H9 (cell line): ENCODE measurements around the gene DNER. TPM values are rescaled to one million over a fixed set of nuclear protein-coding genes. Genes with fewer than 3 reads are reported as not detected.

ENCODE experiments used
- DNase-seq: peaks from one replicate; pipeline ENCODE4 v3.0.0-alpha.2; 2017
- H2AFZ ChIP-seq: one replicate; pipeline ENCODE4 v1.6.1; 2013; ENCODE audit warnings: mild to moderate bottlenecking, low read length, control low read depth, moderate library complexity
- H2AK5ac ChIP-seq: 2 replicates; pipeline ENCODE4 v1.6.1; 2013; ENCODE audit warnings: low read length, control low read depth, mixed read lengths; ENCODE audit not compliant: insufficient read length
- H2BK120ac ChIP-seq: one replicate; pipeline ENCODE4 v1.6.1; 2013; ENCODE audit warnings: low read depth, mild to moderate bottlenecking, low read length, control low read depth, inconsistent platforms; ENCODE audit not compliant: poor library complexity, severe bottlenecking
- H2BK12ac ChIP-seq: 2 replicates; pipeline ENCODE4 v1.6.1; 2013; ENCODE audit warnings: low read length, control low read depth, mixed read lengths, low read depth; ENCODE audit not compliant: insufficient read length
- H2BK15ac ChIP-seq: 2 replicates; pipeline ENCODE4 v1.6.1; 2013; ENCODE audit warnings: low read depth, low read length, control low read depth
- H2BK20ac ChIP-seq: one replicate; pipeline ENCODE4 v1.6.1; 2013; ENCODE audit warnings: low read depth, mild to moderate bottlenecking, low read length, control low read depth, inconsistent platforms; ENCODE audit not compliant: poor library complexity, severe bottlenecking
- H2BK5ac ChIP-seq: 2 replicates; pipeline ENCODE4 v1.6.1; 2013; ENCODE audit warnings: low read length, control low read depth, mixed read lengths; ENCODE audit not compliant: insufficient read length
- H3K14ac ChIP-seq: 2 replicates; pipeline ENCODE4 v1.6.1; 2013; ENCODE audit warnings: low read length, control low read depth; ENCODE audit not compliant: insufficient read depth
- H3K18ac ChIP-seq: 2 replicates; pipeline ENCODE4 v1.6.1; 2013; ENCODE audit warnings: low read depth, mild to moderate bottlenecking, mixed read lengths, low read length, control low read depth; ENCODE audit not compliant: insufficient read length
- H3K23ac ChIP-seq: 2 replicates; pipeline ENCODE4 v1.6.1; 2013; ENCODE audit warnings: low read length, control low read depth, mixed read lengths, low read depth; ENCODE audit not compliant: insufficient read length
- H3K23me2 ChIP-seq: 2 replicates; pipeline ENCODE4 v1.6.1; 2013; ENCODE audit warnings: low read depth, mild to moderate bottlenecking, mixed read lengths, low read length, control low read depth; ENCODE audit not compliant: insufficient read length, poor library complexity, severe bottlenecking
- H3K27ac ChIP-seq: 2 replicates; pipeline ENCODE4 v1.5.1; 2013; ENCODE audit warnings: low read length, control low read depth, mixed read lengths, low read depth; ENCODE audit not compliant: insufficient read length
- H3K27me3 ChIP-seq: 2 replicates; pipeline ENCODE4 v1.6.1; 2013; ENCODE audit warnings: low read length, control low read depth, inconsistent platforms; ENCODE audit not compliant: insufficient read depth
- H3K4ac ChIP-seq: 2 replicates; pipeline ENCODE4 v1.6.1; 2013; ENCODE audit warnings: low read depth, mild to moderate bottlenecking, control low read depth, inconsistent platforms, low read length, moderate library complexity
- H3K4me1 ChIP-seq: 2 replicates; pipeline ENCODE4 v1.6.1; 2013; ENCODE audit warnings: low read length, control low read depth, inconsistent platforms; ENCODE audit not compliant: insufficient read depth
- H3K4me2 ChIP-seq: 2 replicates; pipeline ENCODE4 v1.6.1; 2013; ENCODE audit warnings: low read length, control low read depth, mixed read lengths; ENCODE audit not compliant: insufficient read length, insufficient read depth
- H3K56ac ChIP-seq: 2 replicates; pipeline ENCODE4 v1.6.1; 2013; ENCODE audit warnings: low read depth, mild to moderate bottlenecking, mixed read lengths, low read length, control low read depth; ENCODE audit not compliant: insufficient read length
- H3K79me1 ChIP-seq: 2 replicates; pipeline ENCODE4 v1.6.1; 2013; ENCODE audit warnings: low read depth, mild to moderate bottlenecking, moderate library complexity, low read length, control low read depth, inconsistent platforms; ENCODE audit not compliant: insufficient read depth, poor library complexity, severe bottlenecking
- H3K79me2 ChIP-seq: 2 replicates; pipeline ENCODE4 v1.6.1; 2013; ENCODE audit warnings: low read length, control low read depth, inconsistent platforms; ENCODE audit not compliant: insufficient read depth
- H3K9ac ChIP-seq: 2 replicates; pipeline ENCODE4 v1.6.1; 2013; ENCODE audit warnings: low read length, control low read depth, mixed read lengths; ENCODE audit not compliant: insufficient read length; ENCODE audit errors: extremely low read depth
- H3K9me3 ChIP-seq: one replicate; pipeline ENCODE4 v1.6.1; 2013; ENCODE audit warnings: low read depth, low read length, inconsistent platforms; ENCODE audit not compliant: control insufficient read depth
- H3T11ph ChIP-seq: one replicate; pipeline ENCODE4 v1.6.1; 2013; ENCODE audit warnings: mild to moderate bottlenecking, low read length, control low read depth, inconsistent platforms
- H4K20me1 ChIP-seq: one replicate; pipeline ENCODE4 v1.6.1; 2013; ENCODE audit not compliant: control insufficient read depth, insufficient read length, insufficient read depth
- H4K5ac ChIP-seq: 2 replicates; pipeline ENCODE4 v1.6.1; 2013; ENCODE audit warnings: low read depth, mild to moderate bottlenecking, mixed read lengths, low read length, control low read depth; ENCODE audit not compliant: insufficient read length
- H4K8ac ChIP-seq: replicated peaks from 2 replicates; pipeline ENCODE4 v1.6.1; 2013; ENCODE audit warnings: low read length, control low read depth, mixed read lengths, low read depth; ENCODE audit not compliant: insufficient read length
- H4K91ac ChIP-seq: 2 replicates; pipeline ENCODE4 v1.6.1; 2013; ENCODE audit warnings: low read depth, mild to moderate bottlenecking, moderate library complexity, mixed read lengths, low read length, control low read depth; ENCODE audit not compliant: insufficient read length
- H3K27ac Mint-ChIP-seq, 3 experiments: 2 replicates in 2 of 3; 3 replicates in 1 of 3; pipeline ENCODE4 v1.8.0; 2020 to 2021; ENCODE audit warnings: mixed read lengths in 3 of 3, mild to moderate bottlenecking in 1 of 3, moderate library complexity in 1 of 3
- H3K27me3 Mint-ChIP-seq: 2 replicates; pipeline ENCODE4 v1.8.0; 2021; ENCODE audit warnings: low read depth, mild to moderate bottlenecking, moderate library complexity, mixed read lengths
- H3K36me3 Mint-ChIP-seq, 3 experiments: 2 replicates in 2 of 3; 3 replicates in 1 of 3; pipeline ENCODE4 v1.8.0; 2020 to 2021; ENCODE audit warnings: low read depth in 3 of 3, mixed read lengths in 3 of 3; ENCODE audit not compliant: insufficient read depth in 1 of 3
- H3K4me1 Mint-ChIP-seq, 2 experiments: 2 replicates each; pipeline ENCODE4 v1.8.0; 2020; ENCODE audit warnings: mixed read lengths in 2 of 2
- H3K4me3 Mint-ChIP-seq, 2 experiments: 2 replicates in 1 of 2; 3 replicates in 1 of 2; pipeline ENCODE4 v1.8.0; 2020 to 2021; ENCODE audit warnings: mild to moderate bottlenecking in 2 of 2, mixed read lengths in 2 of 2, moderate library complexity in 1 of 2
- H3K9me3 Mint-ChIP-seq, 2 experiments: 2 replicates in 1 of 2; 3 replicates in 1 of 2; pipeline ENCODE4 v1.8.0; 2020; ENCODE audit warnings: mild to moderate bottlenecking in 2 of 2, mixed read lengths in 2 of 2, moderate library complexity in 1 of 2
- total RNA-seq: library from RNA; stranded (reverse); gene quantifications from 2 replicates; pipeline ENCODE4 v1.2.1, GENCODE V29; 2021
- TF ChIP-seq, protein P1 (sequence below): fragments of 200-600 bp; sonication (generic); conservative IDR thresholded peaks from 3 replicates; pipeline ENCODE4 v1.8.0; 2021; ENCODE audit warnings: antibody characterized with exemption, mild to moderate bottlenecking

Gene DNER
- total RNA-seq, 1 experiment from 2014 or later: 1.0 TPM

DNA sequence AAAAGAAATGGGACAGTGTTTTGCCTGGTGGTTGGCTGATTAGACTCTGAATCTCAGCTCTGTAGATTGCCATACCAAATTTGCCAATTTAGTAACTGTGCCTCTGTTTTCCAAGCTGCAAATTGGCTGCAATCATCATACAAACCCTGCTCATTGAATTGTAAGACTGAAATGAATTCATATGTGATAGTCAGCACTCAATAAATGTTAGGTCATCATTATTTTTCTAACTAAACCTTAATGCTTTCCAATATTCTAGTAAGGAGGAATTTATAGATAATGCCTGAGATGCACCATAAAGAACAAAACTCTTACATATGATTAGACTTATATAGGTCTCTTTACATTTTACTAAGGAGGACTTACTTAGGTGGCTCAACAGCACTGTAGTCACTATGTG lies 85.3 kb downstream of the DNER start:
- H3K27me3 ChIP-seq: no peaks in the 10 kb centered on the region
- no peaks in the 10 kb centered on the region for H4K20me1 ChIP-seq
- DNase-seq: no peak
- no peaks in the 10 kb centered on the region; the same call in 1 of the 2 replicates for H3K4me1 ChIP-seq
- H4K91ac ChIP-seq: no peak overlapping the region
- no peak overlapping the region for H2BK120ac ChIP-seq
- no peak overlapping the region for H3K27ac ChIP-seq
- H2BK5ac ChIP-seq: no peak overlapping the region
- no peak overlapping the region for H3K56ac ChIP-seq
- no peak overlapping the region for H4K5ac ChIP-seq
- no peak overlapping the region for H2BK12ac ChIP-seq
- TF ChIP-seq, protein P1, sequence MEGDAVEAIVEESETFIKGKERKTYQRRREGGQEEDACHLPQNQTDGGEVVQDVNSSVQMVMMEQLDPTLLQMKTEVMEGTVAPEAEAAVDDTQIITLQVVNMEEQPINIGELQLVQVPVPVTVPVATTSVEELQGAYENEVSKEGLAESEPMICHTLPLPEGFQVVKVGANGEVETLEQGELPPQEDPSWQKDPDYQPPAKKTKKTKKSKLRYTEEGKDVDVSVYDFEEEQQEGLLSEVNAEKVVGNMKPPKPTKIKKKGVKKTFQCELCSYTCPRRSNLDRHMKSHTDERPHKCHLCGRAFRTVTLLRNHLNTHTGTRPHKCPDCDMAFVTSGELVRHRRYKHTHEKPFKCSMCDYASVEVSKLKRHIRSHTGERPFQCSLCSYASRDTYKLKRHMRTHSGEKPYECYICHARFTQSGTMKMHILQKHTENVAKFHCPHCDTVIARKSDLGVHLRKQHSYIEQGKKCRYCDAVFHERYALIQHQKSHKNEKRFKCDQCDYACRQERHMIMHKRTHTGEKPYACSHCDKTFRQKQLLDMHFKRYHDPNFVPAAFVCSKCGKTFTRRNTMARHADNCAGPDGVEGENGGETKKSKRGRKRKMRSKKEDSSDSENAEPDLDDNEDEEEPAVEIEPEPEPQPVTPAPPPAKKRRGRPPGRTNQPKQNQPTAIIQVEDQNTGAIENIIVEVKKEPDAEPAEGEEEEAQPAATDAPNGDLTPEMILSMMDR: no peak
- no peak overlapping the region for H3T11ph ChIP-seq
- Mint-ChIP-seq H3K27ac (no peak overlapping the region), H3K4me1 (peaks cover 3 to 6% of the 10 kb centered on the region in 2 experiments; a peak in 2 of 4 replicates), H3K4me3 (no peak overlapping the region), H3K27me3 (no peaks in the 10 kb centered on the region; the same call in 1 of the 2 replicates), H3K9me3 (no peaks in the 10 kb centered on the region; a peak in 1 of 5 replicates), H3K36me3 (no peaks in the 10 kb centered on the region; a peak in 1 of 7 replicates)
- no peak overlapping the region for H3K18ac ChIP-seq
- no peak overlapping the region for H3K14ac ChIP-seq
- no peak overlapping the region for H3K4ac ChIP-seq
- no peak overlapping the region for H3K23ac ChIP-seq
- H3K79me1 ChIP-seq: no peaks in the 10 kb centered on the region
- H3K4me2 ChIP-seq: no peak overlapping the region
- H3K9ac ChIP-seq: no peak overlapping the region
- H4K8ac ChIP-seq: no peak overlapping the region
- H2AFZ ChIP-seq: no peak overlapping the region
- no peak overlapping the region for H2BK20ac ChIP-seq
- no peak overlapping the region for H2BK15ac ChIP-seq
- no peaks in the 10 kb centered on the region for H3K23me2 ChIP-seq
- no peaks in the 10 kb centered on the region for H3K79me2 ChIP-seq
- H3K9me3 ChIP-seq: no peaks in the 10 kb centered on the region
- H2AK5ac ChIP-seq: no peak overlapping the region
